Measurements from ENCODE around the gene TAF4. TPM values are rescaled to one million over a fixed set of nuclear protein-coding genes. Genes with fewer than 3 reads are reported as not detected.

The TAF4 gene
- total and polyA plus RNA-seq, 2 of the 13 experiments (the other 11 are each of a cell fraction or from before 2014, with no cell fraction given): 5.9 to 12.0 TPM

DNA sequence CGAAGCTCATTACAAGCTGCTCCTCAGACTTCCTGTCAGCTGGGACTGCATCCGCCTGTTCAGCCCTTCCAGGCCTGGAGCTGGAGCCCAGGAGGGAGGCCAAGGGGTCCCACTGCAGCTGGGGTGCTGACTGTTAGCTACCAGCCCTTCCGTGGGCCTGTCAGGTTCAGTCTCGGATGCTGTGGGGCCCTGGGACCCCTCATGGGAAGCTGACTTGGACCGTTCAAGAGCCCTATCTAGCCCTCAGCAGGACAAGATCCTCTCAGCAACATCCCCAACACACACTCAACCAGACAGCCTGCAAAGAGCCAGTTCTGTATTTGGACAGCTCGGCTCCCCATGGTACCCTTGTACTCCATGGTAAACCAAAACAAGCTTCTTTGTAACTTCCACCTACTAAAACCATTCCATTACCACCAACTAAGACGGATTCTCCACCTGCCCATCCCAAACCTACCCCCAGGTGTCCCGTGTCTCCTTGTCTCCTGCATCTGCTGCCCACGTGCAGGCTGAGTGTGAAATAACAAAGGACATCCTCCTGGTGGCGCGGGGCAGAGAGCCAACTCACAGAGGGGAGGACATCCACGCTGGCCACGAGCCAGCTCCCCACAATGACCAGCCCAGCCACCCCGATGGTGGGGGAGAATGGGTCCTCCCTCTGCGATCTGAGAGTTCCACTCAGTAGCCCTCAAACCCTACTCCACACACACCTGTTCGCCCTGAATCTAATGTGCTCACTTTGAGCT, 111.2 kb downstream of the TAF4 start:
- Histone ChIP-seq H3K27me3 (ENCODE audit: control insufficient read depth in 1 of 2, insufficient read depth in 2 of 2, low read length in 2 of 2) (no peaks in the 10 kb centered on the region), H3K4me3 (replicated peaks in 1 of 3; ENCODE audit: insufficient read depth in 1 of 3, low read depth in 2 of 3, low read length in 3 of 3) (no peak overlapping the region)

More for the DNA sequence above, 111.2 kb downstream of the TAF4 start:
- no peak overlapping the region for H2AFZ ChIP-seq (ENCODE audit: low read length)
- no peak overlapping the region for H3K27ac ChIP-seq (ENCODE audit: extremely low read length, insufficient read depth, low read length)
- WGBS (ENCODE audit: low lambda C conversion rate): 32% methylated on average over 16 of the region's 16 CpGs
- H4K20me1 ChIP-seq (ENCODE audit: insufficient read depth, low read length): peaks cover 11% of the 10 kb centered on the region; the same call in 1 of the 2 replicates
- POLR2A ChIA-PET: no interaction called here
- no peak for FAIRE-seq
- no peaks in the 10 kb centered on the region for H3K9me3 ChIP-seq (ENCODE audit: low read length)
- no peaks in the 10 kb centered on the region for H3K79me2 ChIP-seq (ENCODE audit: insufficient read depth, low read length)
- TF ChIP-seq, protein P1, sequence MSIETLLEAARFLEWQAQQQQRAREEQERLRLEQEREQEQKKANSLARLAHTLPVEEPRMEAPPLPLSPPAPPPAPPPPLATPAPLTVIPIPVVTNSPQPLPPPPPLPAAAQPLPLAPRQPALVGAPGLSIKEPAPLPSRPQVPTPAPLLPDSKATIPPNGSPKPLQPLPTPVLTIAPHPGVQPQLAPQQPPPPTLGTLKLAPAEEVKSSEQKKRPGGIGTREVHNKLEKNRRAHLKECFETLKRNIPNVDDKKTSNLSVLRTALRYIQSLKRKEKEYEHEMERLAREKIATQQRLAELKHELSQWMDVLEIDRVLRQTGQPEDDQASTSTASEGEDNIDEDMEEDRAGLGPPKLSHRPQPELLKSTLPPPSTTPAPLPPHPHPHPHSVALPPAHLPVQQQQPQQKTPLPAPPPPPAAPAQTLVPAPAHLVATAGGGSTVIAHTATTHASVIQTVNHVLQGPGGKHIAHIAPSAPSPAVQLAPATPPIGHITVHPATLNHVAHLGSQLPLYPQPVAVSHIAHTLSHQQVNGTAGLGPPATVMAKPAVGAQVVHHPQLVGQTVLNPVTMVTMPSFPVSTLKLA (IDR thresholded peaks at IDR 0.05): peak; percentile 19; the same call in 1 of the 2 replicates
- no peak for TF ChIP-seq U2AF1 (optimal IDR thresholded peaks at IDR 0.05; ENCODE audit: low read depth, low read length)
- 0 out of 2 replicates have a peak, but pooled peaks have one; percentile 23 for TF ChIP-seq BHLHE40 (IDR thresholded peaks at IDR 0.05; ENCODE audit: low read length)
- TF ChIP-seq, protein P2, sequence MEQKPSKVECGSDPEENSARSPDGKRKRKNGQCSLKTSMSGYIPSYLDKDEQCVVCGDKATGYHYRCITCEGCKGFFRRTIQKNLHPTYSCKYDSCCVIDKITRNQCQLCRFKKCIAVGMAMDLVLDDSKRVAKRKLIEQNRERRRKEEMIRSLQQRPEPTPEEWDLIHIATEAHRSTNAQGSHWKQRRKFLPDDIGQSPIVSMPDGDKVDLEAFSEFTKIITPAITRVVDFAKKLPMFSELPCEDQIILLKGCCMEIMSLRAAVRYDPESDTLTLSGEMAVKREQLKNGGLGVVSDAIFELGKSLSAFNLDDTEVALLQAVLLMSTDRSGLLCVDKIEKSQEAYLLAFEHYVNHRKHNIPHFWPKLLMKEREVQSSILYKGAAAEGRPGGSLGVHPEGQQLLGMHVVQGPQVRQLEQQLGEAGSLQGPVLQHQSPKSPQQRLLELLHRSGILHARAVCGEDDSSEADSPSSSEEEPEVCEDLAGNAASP (CRISPR knock-in tag; IDR thresholded peaks at IDR 0.05; ENCODE audit: borderline replicate concordance): no peak
- TF ChIP-seq MIER2 (CRISPR knock-in tag; IDR thresholded peaks at IDR 0.05): peak; percentile 46; the same call in 1 of the 2 replicates
- TF ChIP-seq GPN1 (CRISPR knock-in tag; IDR thresholded peaks at IDR 0.05; ENCODE audit: borderline replicate concordance): no peak
- H3K4me1 ChIP-seq (ENCODE audit: insufficient read depth, low read length): peaks cover 34% of the 10 kb centered on the region
- CTCF ChIA-PET (ENCODE audit: low intra/inter-chr PET ratio, low total read pairs): no interaction called here
- no peak overlapping the region for H3K9ac ChIP-seq (ENCODE audit: insufficient read depth, low read depth, low read length)
- no peak overlapping the region for H3K4me2 ChIP-seq (ENCODE audit: low read depth, low read length)
- H3K36me3 ChIP-seq (replicated peaks in 1 of 2; ENCODE audit: control insufficient read depth in 1 of 2, insufficient read depth in 2 of 2, low read length in 2 of 2): no peaks in the 10 kb centered on the region
- no peak for DNase-seq (ENCODE audit: low spot score)
- ATAC-seq: no peak
- intact Hi-C loops (cut with micrococcal nuclease; ENCODE audit: unreplicated experiment): no loop called here
- BruUV-seq (replicated peaks): no TSS peak
- in situ Hi-C loops (cut with HindIII; ENCODE audit: extremely low pct_ligation_motif_present, low pct_unique_long_range_greater_than_20kb): no loop called here

Data from HepG2 (cell line).